Superior temporal gyrus (tissue), 1 donor: ENCODE measurements around the gene RIPOR3.
"Not testable (repeated sequence)": the region's sequence is repeated elsewhere in the genome, so short reads cannot be mapped to it uniquely, and the experiment has no call there.

Source experiments
- DNase-seq: peaks from one replicate; pipeline ENCODE4 v3.0.0-alpha.2; 2016; ENCODE audit errors: extremely low spot score

RIPOR3 gene

GRCh38 chr20:50552979-50553378 lies 138.4 kb downstream of the RIPOR3 start:
- DNase-seq, result no peak

GRCh38 chr20:50551288-50551687 lies 140.1 kb downstream of the RIPOR3 start:
- DNase-seq, result no peak

GRCh38 chr20:50550531-50550930 lies 140.8 kb downstream of the RIPOR3 start:
- no peak for DNase-seq

GRCh38 chr20:50548396-50548795 lies 142.9 kb downstream of the RIPOR3 start:
- DNase-seq, result no peak

GRCh38 chr20:50547964-50548363 lies 143.4 kb downstream of the RIPOR3 start:
- no peak for DNase-seq

GRCh38 chr20:50546729-50547314 lies 144.5 kb downstream of the RIPOR3 start:
- no peak for DNase-seq

GRCh38 chr20:50545126-50545525 lies 146.2 kb downstream of the RIPOR3 start:
- no peak for DNase-seq

- no peak for DNase-seq
Measured at GRCh38 chr20:50543326-50543725, 148.0 kb downstream of the RIPOR3 start.

GRCh38 chr20:50541606-50542041 lies 149.7 kb downstream of the RIPOR3 start:
- DNase-seq, result no peak

GRCh38 chr20:50540620-50541605 lies 150.4 kb downstream of the RIPOR3 start:
- DNase-seq, result no peak

- DNase-seq, result not testable (repeated sequence)
Measured at GRCh38 chr20:50539798-50540197, 151.5 kb downstream of the RIPOR3 start.

- DNase-seq, result no peak
Measured at GRCh38 chr20:50538276-50538675, 153.1 kb downstream of the RIPOR3 start.

- no peak for DNase-seq
Measured at GRCh38 chr20:50537546-50538201, 153.7 kb downstream of the RIPOR3 start.

- no peak for DNase-seq
Measured at GRCh38 chr20:50536333-50536732, 155.0 kb downstream of the RIPOR3 start.
